ENCODE data around the gene CFL1.
"Not testable (repeated sequence)": the region's sequence is repeated elsewhere in the genome, so short reads cannot be mapped to it uniquely, and the experiment has no call there.

Gene CFL1

DNA sequence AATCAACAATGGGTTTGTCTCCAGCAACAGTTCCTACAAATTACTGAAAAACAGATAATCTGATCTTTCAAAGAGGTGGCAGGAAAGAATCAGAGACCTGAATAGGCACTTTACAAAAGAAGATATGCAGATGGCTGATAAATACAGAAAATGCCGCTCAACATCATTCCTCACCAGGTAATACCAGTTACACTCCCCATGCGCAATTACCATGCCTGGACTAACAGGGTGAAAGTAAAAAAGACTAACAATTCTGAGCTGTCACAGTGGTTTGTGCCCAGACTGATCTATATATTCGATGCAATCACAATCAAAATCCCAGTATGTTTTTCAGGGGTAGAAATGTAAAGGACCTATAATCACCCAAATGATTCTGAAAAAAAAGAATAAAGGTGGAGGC, 14.2 kb downstream of the CFL1 start:
- DNase-seq (ENCODE audit: low spot score) (no peak), FAIRE-seq (no peak)

DNA sequence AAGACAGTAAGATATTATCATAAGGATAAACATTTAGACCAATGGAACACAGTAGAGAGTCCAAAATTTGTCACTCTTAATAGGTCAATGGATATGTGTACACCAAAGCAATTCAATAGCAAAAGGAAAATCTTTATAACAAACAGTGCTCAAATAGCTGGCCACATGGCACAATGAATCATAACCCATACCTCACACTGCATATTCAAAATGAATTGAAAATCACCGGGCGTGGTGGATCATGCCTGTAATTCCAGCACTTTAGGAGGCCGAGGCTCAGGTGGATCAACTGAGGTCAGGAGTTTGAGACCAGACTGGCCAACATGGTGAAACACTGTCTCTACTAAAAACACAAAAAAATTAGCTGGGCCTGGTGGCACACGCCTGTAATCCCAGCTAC, 15.8 kb downstream of the CFL1 start:
- no peak for DNase-seq (ENCODE audit: low spot score)
- FAIRE-seq: no peak

DNA sequence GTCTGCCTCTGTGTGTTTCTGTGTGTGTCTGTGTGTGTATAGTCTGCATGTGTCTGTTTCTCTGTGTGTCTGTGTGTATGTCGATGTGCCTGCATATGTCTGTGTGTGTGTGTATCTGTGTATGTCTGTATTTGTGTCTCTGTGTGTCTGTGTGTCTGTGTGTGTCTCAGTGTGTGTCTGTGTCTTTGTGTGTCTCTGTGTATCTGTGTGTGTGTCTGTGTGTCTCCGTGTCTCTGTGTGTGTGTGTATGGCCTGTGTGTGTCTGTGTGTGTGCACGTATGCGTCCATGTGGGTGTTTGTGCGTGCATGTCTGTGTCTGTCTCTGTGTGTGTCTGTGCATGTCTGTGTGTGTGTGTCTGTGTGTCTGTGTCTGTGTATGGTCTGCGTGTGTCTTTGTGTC, 23.8 kb downstream of the CFL1 start:
- FAIRE-seq (no peak), DNase-seq (ENCODE audit: low spot score) (no peak)

GRCh38 chr11:65833297-65834030, 24.5 kb downstream of the CFL1 start, which contains the start of gene SNX32:
Gene SNX32, plus strand, starts transcription at chr11:65833963. Its CDS starts 103 bp downstream, at chr11:65834066.
- DNase-seq (ENCODE audit: low spot score) (no peak), FAIRE-seq (no peak)

DNA sequence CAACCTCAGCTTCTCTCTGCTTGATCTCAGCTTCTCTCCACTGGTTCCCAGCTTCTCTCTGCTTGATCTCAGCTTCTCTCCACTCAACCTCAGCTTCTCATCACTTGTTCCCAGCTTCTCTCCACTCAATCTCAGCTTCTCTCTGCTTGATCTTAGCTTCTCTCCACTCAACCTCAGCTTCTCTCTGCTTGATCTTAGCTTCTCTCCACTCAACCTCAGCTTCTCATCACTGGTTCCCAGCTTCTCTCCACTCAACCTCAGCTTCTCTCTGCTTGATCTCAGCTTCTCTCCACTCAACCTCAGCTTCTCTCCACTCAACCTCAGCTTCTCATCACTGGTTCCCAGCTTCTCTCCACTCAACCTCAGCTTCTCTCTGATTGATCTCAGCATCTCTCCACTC, 25.7 kb downstream of the CFL1 start:
- not testable (repeated sequence) for DNase-seq (ENCODE audit: low spot score); FAIRE-seq

GRCh38 chr11:65829459-65829858, 28.5 kb downstream of the CFL1 start:
- no peak for DNase-seq (ENCODE audit: low spot score)
- no peak for FAIRE-seq

GRCh38 chr11:65826984-65827735, 30.8 kb downstream of the CFL1 start:
- DNase-seq (ENCODE audit: low spot score) (no peak), FAIRE-seq (no peak)

GRCh38 chr11:65822776-65823528, 35.0 kb downstream of the CFL1 start:
- DNase-seq (ENCODE audit: low spot score): no peak
- FAIRE-seq: no peak

GRCh38 chr11:65821107-65821506, 36.9 kb downstream of the CFL1 start:
- DNase-seq (ENCODE audit: low spot score) (no peak), FAIRE-seq (no peak)

DNA sequence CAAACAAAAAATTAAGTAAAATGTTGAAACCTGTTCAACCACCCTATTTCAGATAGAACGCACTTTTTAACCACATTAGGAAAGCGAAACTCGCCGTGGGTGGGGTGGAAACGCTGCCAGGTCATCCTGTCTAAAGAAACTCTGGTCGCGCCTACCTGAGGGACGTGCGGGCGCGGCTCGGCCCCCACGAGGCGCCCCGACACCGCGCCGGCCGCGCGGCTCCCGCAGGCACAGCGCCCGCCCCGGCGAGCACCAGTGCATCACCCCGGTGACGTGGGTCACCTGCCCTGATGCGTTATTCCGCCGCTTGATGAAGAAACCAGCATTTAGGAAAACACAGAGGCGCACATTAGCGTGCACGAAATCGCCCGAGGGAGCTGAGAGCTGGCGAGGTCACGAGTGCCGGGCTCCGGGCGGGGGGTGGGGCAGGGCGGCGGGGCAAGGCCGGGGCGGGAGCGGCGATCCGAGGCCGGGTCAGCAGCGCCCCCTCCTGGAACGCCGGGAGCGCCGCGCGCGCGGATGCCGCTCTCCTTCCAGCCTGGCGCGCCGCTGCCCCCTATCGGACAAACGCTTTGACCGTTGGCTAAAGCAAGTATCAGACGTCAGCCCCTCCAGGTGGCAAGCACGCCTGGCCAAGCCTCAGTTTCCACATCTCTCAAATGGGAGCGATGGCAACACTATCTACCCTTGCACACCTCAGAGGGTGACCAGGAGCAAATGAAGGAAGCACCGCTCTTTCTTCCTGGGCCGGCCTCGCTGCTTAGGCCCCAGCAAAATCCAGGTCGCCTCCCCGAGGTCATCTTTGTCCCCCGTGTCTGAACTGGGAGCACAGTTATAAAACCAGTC, 39.9 kb downstream of the CFL1 start:
- DNase-seq (ENCODE audit: low spot score) (peak; percentile 63), FAIRE-seq (no peak)

DNA sequence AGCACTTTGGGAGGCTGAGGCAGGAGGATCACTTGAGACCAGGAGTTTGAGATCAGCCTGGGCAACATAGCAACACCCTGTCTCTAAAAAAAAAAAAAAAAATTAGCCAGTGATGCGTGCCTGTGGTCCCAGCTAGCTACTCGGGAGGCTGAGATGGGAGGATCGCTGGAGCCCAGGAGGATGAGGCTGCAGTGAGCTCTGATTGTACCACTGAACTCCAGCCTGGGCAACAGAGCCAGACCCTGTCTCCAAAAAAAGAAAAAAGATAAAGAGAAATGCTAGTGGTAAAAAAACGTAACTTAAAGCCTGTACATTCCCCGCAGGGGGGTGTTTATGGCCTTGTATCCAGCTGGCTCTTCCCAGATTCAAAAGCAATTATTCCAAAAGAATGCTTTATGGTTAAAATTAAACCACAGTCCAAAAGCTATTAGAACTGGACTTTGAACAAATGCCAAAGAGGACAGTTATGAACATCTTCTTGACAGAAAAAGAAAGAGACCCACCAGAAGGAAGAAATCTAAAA, 40.6 kb downstream of the CFL1 start:
- FAIRE-seq: no peak

DNA sequence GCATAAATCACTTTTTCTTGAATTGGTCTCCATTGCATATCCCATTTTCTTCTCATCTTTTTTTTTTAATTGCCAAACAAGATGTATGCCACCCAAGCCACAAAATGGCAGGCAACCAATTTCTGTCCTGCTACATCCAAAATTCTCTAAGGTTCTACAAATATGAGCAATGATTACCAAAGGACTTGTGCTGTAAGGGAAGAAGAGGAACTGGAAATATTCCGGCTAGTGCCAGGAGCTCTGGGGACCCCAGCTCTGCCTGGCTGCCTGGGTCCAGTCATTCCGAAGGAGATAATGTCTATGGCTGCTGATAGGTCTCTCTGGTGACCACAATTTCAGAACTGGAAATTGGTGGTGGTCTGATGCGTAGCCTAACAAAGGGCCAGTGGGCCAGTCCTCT, 41.3 kb downstream of the CFL1 start:
- FAIRE-seq: no peak

More for the DNA sequence above, 40.6 kb downstream of the CFL1 start:
- no peak for DNase-seq (ENCODE audit: low spot score)

GRCh38 chr11:65814986-65815565, 42.9 kb downstream of the CFL1 start:
- no peak for FAIRE-seq
- DNase-seq (ENCODE audit: low spot score): no peak

More for the DNA sequence above, 41.3 kb downstream of the CFL1 start:
- DNase-seq (ENCODE audit: low spot score): no peak

DNA sequence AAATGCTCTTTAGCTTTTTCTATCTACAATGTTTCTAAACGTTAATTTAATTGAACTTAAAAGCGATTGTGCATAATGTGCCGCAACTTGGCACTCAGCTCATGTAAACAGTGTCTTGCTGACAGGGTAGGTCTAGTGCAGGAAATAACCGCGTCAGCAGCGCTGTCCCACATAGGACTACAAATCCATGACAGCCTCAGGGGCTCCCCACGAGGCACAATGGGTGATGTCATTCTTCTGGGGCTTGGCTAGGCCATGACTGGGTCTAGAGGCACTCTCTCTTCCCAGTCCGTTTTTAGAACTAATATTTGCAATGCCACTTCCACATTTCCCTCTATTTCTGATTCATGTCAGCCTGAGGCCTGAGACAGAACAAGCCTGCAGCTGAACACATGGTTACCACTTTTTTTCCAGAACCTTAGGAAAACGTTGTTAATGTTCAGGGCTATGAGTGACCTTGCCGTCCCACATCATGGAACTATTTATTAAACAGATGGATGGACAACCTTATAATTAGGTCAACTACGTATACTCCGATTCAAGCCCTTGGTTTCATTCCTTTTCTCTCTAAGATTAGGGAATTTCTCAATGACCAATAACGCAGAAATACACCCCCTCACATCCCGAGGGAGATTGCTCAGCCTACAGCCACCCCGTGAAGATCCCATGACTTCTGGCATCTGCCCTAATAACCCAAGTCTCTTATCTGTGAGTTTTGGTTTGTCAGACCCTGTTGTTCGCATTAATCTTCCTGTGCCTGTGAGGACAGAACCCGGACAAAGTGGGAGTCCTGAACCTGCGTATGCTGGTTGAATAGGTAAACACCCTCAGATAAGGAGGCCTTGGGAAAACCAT, 43.6 kb downstream of the CFL1 start:
- no peak for DNase-seq (ENCODE audit: low spot score)
- FAIRE-seq: no peak

- no peak for DNase-seq (ENCODE audit: low spot score)
- FAIRE-seq: no peak
Measured at GRCh38 chr11:65811764-65812475, 46.1 kb downstream of the CFL1 start.

DNA sequence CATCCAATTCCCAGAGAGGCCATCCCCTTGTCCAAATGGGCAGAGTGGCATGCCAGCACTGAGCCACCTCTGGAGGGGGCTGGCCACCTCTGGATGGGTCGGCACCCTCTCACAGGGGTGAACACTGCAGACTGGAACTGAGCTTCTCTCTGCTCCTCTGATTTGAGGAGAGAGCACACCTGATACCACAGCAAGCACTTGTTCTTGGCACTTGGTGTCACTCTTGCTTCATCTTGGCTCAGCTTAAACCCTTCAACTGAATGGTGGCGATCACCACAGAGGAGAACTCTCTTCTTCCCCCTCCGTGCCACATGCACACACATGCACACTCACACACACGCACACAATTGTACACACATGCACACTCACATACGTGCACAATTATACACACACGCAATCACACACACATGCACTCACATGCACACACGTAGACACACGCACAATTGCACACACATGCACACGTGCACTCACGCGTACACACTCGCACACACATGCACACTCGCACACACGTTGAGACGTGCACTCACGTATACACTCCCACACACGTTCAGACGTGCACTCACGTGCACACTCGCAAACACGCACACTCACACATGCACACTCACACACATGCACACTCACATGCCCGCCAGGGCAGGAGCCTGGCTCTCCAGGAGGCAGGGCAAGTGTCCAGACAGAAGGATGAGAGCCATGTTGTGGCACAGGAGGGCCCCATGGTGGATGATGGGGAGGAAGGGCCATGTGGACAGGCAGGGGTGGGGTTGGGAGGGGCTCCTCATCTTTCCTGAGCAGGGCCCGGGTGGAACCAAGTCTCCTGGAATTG, 47.7 kb downstream of the CFL1 start:
- FAIRE-seq (no peak), DNase-seq (ENCODE audit: low spot score) (no peak)

DNA sequence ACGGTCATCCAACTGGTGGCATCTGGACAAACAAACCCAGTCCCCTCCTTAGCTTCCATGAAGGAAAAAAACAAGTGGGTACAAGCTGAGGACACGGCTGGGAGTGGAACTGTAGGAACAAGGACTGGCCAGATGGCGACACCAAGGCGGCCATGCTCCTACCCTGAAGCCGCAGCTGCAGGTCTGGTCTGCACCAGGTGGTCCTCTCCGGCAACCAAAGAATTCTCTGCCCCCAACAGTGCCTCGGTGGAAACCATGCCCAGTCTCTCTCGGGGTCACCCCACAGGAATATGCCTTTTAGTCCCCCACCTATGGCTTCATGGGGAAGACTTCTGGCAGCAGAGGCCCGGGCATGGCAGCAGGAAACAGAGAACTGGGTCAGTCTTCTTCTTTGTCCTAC, 48.5 kb downstream of the CFL1 start:
- DNase-seq (ENCODE audit: low spot score) (no peak), FAIRE-seq (no peak)

GRCh38 chr11:65808744-65809341, 49.1 kb downstream of the CFL1 start:
- FAIRE-seq: no peak

More at GRCh38 chr11:65808744-65809341, 49.1 kb downstream of the CFL1 start:
- no peak for DNase-seq (ENCODE audit: low spot score)

Data from RCC 7860 (cell line).